Stimulated activated CD8-positive, alpha-beta memory T cell treated with anti-CD3 and anti-CD28 coated beads, Interleukin-7, amount 100 ng/mL, for 4 hours (primary cell): ENCODE results near the gene NIPSNAP3A.
"Not testable (repeated sequence)": the region's sequence is repeated elsewhere in the genome, so short reads cannot be mapped to it uniquely, and the experiment has no call there.

Experiments
- DNase-seq, 2 donors: peaks; one replicate each; pipeline ENCODE4 v3.0.0-alpha.2; 2020; ENCODE audit warnings: low read depth in 2 of 2

Gene NIPSNAP3A

DNA sequence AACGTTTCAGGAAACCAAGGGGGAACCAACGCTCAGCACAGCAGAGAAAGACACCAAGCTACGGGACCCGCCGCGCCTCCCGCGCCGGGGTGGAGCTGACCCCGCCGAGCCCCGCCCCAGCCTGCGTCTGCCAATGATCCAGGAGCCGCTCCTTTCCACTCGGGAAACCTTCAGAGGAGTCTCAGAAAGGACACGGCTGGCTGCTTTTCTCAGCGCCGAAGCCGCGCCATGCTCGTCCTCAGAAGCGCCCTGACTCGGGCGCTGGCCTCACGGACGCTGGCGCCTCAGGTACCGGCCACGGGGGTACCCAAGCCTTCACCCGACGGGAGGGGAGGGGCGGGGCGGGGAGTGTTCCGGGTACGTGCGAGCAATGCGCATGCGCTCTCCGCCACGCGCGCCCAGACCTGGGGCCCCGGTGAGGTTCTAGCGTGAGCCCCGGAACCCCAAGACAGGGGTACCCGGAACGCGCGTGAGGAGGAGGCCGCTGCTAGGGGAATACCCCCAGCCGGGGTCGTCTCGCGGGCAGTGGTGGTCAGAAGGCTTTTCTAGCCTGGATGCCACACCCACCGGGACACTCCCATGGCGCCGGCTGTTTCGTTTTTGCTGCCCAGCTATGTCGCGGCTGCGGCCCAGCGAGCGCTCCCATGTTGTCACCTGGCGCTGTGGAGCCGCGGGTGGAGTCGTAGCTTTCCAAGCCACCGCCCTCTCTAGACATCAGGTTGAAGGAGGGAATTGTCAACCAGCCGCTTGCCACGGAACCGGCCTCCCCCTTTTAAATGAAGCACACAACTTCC is at the start of gene NIPSNAP3A:
TSS of gene NIPSNAP3A (plus strand) at position 119 of the 794 bp plus-strand sequence. CDS start at position 229, 110 bp downstream.
- peak; percentile 67 to 82 for DNase-seq

DNA sequence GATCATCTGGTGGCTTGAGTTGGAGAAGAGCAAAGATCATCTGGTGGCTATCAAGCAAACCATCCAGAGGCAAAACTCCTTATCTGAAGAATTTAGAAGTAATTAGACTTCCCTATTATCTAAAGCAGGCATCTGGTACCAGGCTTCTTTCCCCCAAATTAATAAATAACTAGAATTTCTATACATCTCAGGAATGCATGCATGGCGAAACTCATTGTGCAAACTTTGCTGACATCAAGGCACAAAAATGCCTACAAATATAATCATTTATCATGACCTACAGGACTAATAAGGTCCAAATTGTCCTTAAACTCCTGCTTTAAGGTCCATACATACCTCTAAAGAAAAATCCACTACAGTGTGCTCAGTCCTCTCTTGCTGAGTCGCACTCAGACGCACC is 47.2 kb upstream of the NIPSNAP3A start:
- DNase-seq: no peak

DNA sequence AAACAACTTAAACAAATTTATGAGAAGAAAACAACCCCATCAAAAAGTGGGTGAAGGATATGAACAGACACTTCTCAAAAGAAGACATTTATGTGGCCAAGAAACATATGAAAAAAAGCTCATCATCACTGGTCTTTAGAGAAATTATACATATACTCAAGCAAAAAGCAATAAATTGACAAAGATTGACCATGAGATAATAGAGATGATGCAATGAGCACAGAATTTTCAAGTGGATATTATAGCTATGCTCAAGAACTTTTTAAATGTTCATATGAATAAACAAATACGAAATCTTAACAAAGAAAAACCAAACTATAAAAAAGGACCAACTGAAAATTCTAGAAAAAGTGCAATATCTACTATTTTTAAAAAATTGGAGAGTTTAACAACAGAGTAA is 38.7 kb upstream of the NIPSNAP3A start:
- DNase-seq: not testable (repeated sequence)

DNA sequence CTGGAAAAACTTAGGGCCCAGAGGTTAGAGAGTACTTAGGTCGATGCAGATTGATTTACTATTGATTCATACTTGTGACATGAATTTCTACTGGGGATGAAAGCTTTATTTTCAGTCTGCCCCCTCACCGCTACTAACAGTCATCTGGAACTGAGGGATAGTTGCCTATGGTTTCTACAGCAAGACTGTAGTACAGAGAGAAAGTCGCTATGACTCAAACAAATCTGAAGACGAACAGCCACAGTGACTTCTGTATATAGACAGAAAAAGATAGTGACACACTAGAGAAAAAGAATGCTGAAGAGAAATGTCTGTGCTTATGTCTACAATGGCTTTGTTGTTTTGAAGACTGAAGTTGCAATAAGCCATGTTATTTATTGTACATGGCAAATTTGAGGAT is 35.9 kb upstream of the NIPSNAP3A start:
- no peak for DNase-seq

DNA sequence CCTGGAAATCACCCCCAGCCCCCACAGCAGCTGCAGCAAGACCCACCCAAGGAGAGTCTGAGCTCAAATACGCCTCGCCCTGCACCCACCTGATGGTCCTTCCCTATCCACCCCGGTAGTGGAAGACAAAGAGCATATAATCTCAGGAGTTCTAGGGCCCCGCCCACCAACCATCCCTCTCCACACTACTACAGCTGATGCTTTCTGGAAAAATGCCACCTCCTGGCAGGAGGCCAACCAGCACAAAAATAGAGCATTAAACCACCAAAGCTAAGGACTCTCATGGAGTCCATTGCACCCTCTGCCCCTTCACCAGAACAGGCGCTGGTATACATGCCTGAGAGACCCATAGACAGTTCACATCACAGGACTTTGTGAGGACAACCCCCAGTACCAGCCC is 22.5 kb upstream of the NIPSNAP3A start:
- DNase-seq: no peak

DNA sequence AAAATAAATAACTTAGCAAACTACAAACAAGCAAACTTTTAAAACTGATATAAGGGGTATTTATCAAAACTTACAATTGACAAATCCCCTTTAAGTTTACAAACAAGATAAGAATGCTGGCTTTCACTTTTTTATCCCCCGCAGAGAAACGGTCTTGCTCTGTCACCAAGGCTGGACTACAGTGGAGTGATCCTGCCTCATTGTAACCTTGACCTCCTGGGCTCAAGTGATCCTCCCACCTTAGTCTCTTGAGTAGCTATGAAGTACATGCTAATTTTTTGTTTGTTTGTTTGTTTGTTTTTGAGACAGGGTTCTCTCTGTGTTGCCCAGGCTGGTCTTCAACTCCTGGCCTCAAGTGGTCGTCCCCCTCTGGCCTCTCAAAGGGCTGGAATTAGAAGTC is 9.0 kb upstream of the NIPSNAP3A start:
- no peak for DNase-seq

DNA sequence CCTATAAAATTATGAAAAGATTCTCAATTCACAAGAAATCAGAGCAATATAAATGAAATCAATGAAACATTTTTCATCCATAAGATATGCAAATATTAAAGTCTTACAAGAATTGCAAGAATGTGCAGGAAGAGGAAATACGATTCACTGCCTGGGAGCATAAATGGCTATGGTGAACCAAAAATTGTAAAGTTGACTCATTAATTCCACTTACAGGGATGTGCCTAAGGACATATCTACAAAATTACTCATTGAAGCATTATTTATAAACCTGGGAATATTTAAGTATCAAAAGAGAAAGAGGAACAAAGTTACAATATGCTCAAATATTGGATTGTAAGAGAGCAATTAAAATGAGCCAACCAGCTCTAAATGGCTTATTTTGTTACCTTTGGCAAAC is 6.9 kb upstream of the NIPSNAP3A start:
- DNase-seq: no peak

DNA sequence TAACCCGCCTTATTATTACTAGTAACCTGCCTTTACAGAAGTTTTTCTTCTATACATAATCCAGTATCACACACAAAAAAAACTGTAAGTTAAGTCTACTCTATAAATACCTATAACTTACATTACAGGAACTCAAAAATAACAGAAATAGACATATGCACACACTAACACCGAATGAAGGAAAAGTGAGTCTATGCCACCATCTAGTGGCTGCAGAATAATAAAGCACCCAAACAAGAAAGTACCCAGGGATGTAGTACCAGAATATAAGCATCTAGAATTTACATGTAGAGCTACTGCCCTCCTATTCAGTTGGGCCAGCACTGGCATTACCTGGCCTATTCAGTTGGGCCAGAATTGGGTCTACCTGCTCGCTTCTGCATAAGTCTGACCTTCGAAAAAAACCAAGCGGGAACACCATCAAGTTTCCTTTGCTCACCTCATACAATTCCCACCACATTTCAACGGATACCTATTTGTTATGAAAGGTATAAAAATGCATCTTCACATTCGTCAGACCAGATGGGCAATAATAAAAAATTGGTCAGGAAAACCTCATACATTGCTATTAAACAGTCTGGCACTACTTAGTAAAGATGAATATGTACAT is 4.0 kb upstream of the NIPSNAP3A start:
- no peak for DNase-seq

DNA sequence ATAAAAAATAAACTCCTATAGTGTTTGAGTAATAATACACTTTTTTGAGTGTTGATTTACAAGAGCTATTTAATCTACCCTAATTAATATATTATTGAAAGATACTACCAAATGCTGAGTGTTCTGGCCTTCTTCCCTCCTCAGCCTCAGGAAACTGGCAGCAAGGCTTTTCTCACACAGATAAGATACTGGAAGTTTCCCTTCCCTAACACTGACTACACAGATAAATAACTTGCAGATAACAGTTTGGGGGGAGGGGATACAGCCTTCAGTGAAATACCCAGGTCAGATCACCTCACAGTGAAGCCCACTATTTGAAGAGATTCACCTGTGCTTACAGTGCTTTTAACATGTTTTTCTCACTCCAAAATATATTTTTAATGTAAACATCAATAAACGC is 1.6 kb upstream of the NIPSNAP3A start:
- no peak for DNase-seq

DNA sequence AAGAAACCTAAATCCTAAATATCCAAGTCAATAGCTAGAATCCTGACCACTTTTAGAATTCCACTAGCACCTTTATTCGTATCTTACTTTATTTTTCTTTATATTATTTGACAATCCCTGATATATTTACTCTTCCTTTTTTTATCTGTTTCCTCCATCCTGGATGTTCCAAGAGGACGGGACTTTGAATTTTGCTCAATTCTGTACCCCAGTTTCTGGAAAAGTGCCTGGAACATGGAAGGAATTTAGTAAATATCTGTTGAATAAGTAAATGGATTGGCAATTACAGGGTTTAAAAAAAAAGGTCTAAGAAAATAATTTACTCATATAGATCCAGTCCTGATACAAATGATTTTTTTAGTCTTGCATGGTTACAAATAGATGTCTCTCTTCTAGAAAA is 1.2 kb upstream of the NIPSNAP3A start:
- no peak for DNase-seq

DNA sequence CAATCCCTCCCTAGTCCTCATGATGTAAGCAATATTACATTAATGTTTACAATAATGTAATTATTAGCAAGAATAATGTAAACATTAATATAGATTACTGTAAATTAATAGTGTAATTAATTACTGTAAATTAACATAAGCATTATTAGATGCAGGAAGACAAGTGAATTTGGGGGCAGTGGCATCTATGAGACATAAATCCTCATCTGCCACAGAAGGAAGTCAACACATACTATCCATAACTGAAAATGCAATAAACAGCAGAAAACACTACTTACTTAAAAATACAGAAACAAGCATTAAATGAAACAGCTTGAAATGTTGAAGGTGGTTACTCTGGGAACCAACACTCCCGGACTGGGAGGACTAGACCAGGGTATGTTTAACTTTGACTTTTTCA is 685 bp upstream of the NIPSNAP3A start:
- DNase-seq: no peak

DNA sequence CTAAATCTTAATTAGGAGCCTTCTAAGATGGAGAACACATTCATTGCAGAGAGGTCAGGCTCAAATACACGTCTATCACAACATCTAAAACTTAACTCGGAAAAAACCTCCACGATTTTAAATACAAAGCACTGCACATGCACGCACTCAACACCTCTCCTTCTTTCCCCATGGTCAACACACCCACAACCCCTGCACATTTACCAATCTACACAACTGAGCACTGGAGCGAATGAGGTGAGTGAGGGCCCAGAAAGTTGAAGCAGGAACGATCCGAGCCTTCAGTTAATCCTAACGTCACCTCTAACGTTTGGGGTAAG is 278 bp upstream of the NIPSNAP3A start:
- no peak for DNase-seq

DNA sequence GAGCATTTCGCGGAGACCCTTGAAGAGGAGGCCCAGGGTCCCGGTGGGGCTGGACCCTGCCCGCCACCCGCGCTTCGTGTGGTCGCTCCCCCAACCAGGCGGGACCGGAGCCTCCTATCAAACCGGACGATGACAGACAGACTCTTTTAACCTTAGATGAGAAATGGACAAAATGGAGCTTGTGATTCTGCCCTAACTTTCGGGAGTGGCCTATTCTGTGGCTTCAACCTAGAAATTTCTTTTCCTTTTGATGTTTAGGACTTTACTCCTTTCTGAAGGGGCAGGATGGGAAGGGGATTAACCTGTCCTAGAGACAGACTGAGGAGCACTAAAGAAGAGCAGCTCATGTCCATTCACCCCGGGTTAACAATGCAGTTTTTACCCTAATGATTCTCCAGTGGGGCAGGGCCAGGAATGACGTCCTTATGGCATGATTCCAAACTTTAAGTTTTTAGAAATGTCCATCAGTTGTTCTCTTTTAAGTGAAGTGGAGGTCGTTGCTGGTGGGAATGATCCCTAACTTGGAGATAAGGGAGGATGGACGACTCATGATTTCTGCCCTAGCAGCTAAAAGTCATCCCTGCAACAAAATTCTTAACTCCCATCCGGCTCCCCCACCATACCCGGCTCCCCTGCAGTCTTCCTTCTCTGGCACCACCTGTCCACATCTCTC is 1.0 kb downstream of the NIPSNAP3A start:
- no peak for DNase-seq

DNA sequence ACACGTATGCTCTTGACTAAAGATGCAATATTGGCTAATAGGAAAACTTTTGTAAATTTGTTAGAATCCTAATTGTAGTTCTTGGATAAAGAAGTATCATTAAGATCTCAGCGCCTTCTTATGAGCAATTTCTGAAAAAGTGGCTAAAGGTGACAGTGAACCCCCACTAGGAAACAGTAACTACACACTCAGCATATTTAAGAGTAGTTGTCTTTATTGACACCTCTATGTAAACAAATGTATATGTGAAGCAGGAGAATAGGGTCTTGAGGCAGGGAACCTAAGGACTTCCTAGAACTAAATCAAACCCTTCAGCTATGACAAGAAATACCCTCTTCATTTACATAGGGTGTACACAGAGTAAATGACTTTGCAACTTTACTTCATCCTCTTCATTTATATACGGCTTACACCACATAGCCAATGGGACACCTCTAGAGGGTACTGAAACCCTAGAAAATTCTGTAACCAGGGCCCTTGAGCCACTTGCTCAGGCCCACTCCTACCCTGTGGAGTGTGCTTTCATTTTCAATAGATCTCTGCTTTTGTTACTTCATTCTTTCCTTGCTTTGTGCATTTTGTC is 2.8 kb downstream of the NIPSNAP3A start:
- DNase-seq: no peak

DNA sequence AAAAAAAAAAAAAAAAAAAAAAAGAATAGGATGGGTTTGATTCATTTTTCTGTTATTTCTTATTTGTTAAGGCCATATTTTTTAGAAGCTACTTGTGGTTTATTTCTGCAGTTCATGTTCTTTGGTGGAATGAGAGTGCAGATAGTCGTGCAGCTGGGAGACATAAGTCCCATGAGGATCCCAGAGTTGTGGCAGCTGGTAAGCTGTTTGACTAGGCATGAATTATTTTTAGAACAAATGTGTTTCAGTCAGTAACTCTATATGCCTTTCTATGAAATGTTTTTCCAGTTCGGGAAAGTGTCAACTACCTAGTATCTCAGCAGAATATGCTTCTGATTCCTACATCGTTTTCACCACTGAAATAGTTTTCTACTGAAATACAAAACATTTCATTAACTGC is 11.5 kb downstream of the NIPSNAP3A start:
- DNase-seq: no peak

DNA sequence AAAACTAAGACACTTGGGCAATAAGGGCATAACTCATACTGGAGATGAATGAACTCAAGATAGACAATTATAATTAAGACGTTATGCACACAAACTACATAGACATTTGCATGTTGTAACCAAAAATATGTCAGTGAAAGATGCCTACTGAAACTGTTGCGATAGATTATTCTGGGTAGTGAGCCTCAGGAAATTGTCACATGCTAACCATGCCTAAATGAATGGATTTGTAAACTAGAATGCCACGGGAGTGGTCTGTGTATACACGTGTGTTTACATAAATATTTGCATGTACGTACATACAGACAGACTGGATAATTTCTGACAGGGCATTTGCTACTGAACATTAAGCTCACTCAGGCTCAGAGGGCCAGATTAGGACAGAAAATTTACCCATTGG is 17.7 kb downstream of the NIPSNAP3A start:
- DNase-seq: no peak

DNA sequence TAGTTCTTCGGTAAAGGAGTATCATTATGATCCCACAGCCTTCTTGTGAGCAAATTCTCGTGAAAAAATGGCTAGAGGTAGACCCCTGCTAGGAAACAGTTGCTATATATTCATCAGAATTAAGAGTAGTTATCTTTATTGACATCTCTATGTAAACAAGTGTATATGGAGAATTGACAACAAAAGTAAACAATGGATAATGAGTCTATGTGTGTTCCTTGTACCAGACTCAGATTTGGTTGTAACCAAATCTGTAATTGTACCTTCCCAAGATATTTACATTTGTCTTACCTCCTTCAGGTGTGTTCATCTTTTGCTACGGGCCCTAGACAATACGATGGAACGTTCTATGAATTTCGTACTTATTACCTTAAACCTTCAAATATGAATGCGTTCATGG is 18.5 kb downstream of the NIPSNAP3A start:
- no peak for DNase-seq

DNA sequence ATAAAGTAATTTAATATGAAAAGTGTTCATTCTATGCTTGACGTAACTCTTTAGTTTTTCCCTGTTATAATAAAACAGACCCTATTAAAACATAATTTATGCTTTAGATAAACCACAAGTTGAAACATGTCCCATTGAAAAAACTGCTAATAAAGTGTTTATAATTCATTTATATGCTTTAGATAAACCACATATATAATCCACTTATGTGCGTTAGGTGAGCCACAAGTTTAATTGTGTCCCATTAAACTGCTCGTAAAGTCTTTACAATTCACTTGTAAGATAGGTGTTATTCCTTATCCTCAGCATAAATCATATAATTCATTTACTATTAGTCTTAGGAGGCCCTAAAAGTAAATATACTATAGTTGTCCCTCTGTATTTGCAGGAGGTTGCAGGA is 20.0 kb downstream of the NIPSNAP3A start:
- no peak for DNase-seq

DNA sequence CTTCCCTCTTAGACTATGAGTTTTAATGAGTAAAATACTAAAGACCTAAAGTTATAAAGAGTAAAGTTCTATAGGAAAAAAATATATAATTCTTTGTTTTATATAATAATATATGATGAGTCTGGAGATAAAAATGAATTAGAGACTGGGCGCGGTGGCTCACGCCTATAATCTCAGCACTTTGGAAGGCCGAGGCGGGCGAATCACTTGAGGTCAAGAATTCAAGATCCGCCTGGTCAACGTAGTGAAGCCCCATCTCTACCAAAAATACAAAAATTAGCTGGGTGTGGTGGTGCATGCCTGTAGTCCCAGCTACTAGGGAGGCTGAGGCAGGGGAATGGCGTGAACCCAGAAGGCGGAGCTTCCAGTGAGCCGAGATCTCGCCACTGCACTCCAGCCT is 21.5 kb downstream of the NIPSNAP3A start:
- DNase-seq: not testable (repeated sequence)

DNA sequence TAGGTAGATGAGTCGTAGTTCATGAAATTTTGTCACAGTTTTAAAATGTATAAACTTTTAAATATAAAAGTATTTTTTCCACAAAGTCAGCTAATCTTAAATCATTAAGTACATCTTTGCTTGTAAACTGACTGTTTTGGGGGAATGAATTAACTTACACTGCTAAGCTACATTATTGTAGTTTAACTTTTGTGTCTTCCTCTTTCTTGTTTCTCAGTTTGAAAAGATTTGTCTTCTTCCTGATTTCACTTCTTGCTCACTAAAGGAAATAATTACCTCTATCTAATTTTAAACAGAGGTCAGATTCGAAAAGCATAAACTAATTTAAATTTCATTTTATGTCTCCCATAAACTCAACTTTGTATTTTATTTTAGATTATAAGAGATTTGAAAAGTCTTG is 22.2 kb downstream of the NIPSNAP3A start:
- DNase-seq: no peak

DNA sequence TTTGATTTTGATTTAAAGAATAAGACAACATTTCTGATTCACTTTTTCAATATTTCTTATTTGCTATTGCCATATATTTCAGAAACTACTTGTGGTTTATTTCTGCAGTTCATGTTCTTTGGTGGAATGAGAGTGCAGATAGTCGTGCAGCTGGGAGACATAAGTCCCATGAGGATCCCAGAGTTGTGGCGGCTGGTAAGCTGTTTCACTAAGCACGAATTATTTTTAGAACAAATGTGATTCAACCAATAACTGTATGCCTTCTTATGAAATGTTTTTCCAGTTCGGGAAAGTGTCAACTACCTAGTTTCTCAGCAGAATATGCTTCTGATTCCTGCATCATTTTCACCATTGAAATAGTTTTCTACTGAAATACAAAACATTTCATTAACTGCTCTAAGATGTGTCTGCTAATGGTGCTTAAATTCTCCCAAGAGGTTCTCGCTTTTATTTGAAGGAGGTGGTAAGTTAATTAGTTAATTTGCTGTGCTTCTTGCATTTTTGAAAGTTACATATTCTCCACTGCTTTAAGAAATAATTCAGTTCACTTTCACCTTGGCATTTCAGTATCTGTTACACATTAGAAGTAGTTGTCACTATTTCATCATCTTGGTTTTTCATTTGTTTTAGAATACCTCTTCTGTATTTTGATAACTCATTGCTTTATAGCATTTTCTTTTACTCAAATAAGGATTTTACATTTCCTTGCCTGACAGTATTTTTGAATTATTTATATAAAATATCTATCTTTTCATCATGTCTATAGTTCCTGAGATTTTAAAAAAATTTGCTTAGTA is 25.4 kb downstream of the NIPSNAP3A start:
- no peak for DNase-seq

DNA sequence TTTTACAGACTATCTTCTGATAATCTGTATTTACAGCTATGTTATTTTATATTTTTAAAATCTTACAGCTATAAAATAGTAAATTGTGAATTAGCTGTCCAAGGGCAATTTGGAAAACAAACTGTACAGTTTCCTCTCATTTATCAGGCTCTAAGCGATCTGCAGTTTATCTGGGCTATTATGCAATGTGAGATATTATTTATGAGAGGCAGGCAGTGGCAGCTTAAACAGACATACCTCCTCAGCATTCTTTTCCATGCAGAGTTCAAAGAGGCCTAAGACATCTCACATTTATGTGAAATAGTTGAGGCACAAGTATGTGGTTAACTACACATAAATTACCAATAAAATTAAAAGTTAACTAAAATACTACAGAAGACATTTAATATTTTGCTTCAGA is 26.6 kb downstream of the NIPSNAP3A start:
- DNase-seq: no peak
